K562 (cell line): Measurements from ENCODE around the gene CENPP. TPM values are rescaled to one million over a fixed set of nuclear protein-coding genes. Genes with fewer than 3 reads are reported as not detected.
A peak's percentile ranks its signal among the peaks of the same experiment; 100 is the strongest.

ENCODE experiments used
- CBFA2T3 ChIP-seq: fragments of 450-650 bp; IDR thresholded peaks from 2 replicates; pipeline ENCODE4 v1.6.1; 2017
- CGGBP1 ChIP-seq: fragments of 250-450 bp; sonication (Bioruptor Pico); IDR thresholded peaks from 2 replicates; pipeline ENCODE4 v1.9.0; 2021; ENCODE audit warnings: mild to moderate bottlenecking
- ETS2 ChIP-seq: IDR thresholded peaks from 2 replicates; pipeline ENCODE4 v1.6.1; 2016; ENCODE audit warnings: borderline replicate concordance, missing genetic modification characterization, mild to moderate bottlenecking, moderate library complexity, missing compliant biosample characterization; ENCODE audit not compliant: poor library complexity, severe bottlenecking
- JUN ChIP-seq, 2 experiments: sonication (generic) in 1 of 2; formaldehyde crosslinking in 1 of 2; IDR thresholded peaks; 2 replicates each; pipeline versions ENCODE4 v1.6.1 to v1.8.0; 2012 to 2022; ENCODE audit warnings: borderline replicate concordance in 2 of 2, mild to moderate bottlenecking in 2 of 2, improper control_type of control experiment in 1 of 2, low read depth in 1 of 2, low read length in 1 of 2, missing genetic modification reagents in 1 of 2
- MTA1 ChIP-seq: fragments of 450-650 bp; IDR thresholded peaks from 2 replicates; pipeline ENCODE4 v1.6.1; 2017; ENCODE audit warnings: borderline replicate concordance
- NCOR1 ChIP-seq: fragments of 450-650 bp; IDR thresholded peaks from 2 replicates; pipeline ENCODE4 v1.6.1; 2016; ENCODE audit warnings: mild to moderate bottlenecking, moderate library complexity
- NFIC ChIP-seq: fragments of 450-650 bp; IDR thresholded peaks from 2 replicates; pipeline ENCODE4 v1.6.1; 2017; ENCODE audit warnings: mild to moderate bottlenecking, inconsistent platforms
- PPARD ChIP-seq: fragments of 250-450 bp; sonication (Bioruptor Pico); IDR thresholded peaks from 2 replicates; pipeline ENCODE4 v1.8.0; 2022; ENCODE audit warnings: inconsistent platforms, mild to moderate bottlenecking, moderate library complexity
- RCOR1 ChIP-seq, 2 experiments: IDR thresholded peaks; 2 replicates each; pipeline ENCODE4 v1.6.1; 2012; ENCODE audit warnings: low read depth in 2 of 2, low read length in 2 of 2, borderline replicate concordance in 1 of 2, improper control_type of control experiment in 1 of 2
- SMARCE1 ChIP-seq: fragments of 450-650 bp; IDR thresholded peaks from 2 replicates; pipeline ENCODE4 v1.7.1; 2016; ENCODE audit warnings: mild to moderate bottlenecking
- THAP12 ChIP-seq: fragments of 250-450 bp; sonication (Bioruptor Pico); IDR thresholded peaks from 2 replicates; pipeline ENCODE4 v1.9.0; 2021; ENCODE audit warnings: mild to moderate bottlenecking, inconsistent platforms
- ZNF592 ChIP-seq: fragments of 450-650 bp; IDR thresholded peaks from 2 replicates; pipeline ENCODE4 v1.6.1; 2017; ENCODE audit warnings: antibody characterized with exemption, mild to moderate bottlenecking
- polyA plus RNA-seq, 8 experiments: library from polyadenylated mRNA; depleted of rRNA in 4 of 8; stranded (reverse) in 5 of 8; unstranded in 3 of 8; fragments of >200 nt; fragmentation: Nextera tagmentation in 2 of 8; fragmentation: Illumina TruSeq in 1 of 8; extraction: Ambion mirVana in 2 of 8; extraction: Trizol in 1 of 8; gene quantifications; 2 replicates each; pipeline versions ENCODE4 v1.2.1 to v1.2.3, GENCODE V29; 2011 to 2014; ENCODE audit warnings: inconsistent platforms in 1 of 8, missing spikeins in 1 of 8
- total RNA-seq, 7 experiments: library from RNA; depleted of rRNA in 6 of 7; stranded (reverse); fragments of >200 nt in 6 of 7; fragmentation: Illumina TruSeq in 2 of 7; extraction: Trizol in 2 of 7; gene quantifications; 2 replicates each; pipeline versions ENCODE4 v1.2.1 to v1.2.3, GENCODE V29; 2011 to 2021; ENCODE audit warnings: low replicate concordance in 1 of 7

The CENPP gene
- total and polyA plus RNA-seq, 9 of the 15 experiments (the other 6 are each of a cell fraction or from before 2014, with no cell fraction given): 8.0 to 28.5 (median 17.9) TPM

GRCh38 chr9:92312887-92313623 is 12.7 kb upstream of the CENPP start (continued):
- TF ChIP-seq THAP12 (CRISPR knock-in tag): no peak
- TF ChIP-seq JUN (IDR thresholded peaks at IDR 0.05; ENCODE audit: borderline replicate concordance, low read depth, low read length): no peak
- TF ChIP-seq JUN (CRISPR knock-in tag; IDR thresholded peaks at IDR 0.05; ENCODE audit: borderline replicate concordance): no peak
- no peak for TF ChIP-seq PPARD (CRISPR knock-in tag)
- TF ChIP-seq NFIC: peak; percentile 9; the same call in 1 of the 2 replicates
- peak; percentile 61 for TF ChIP-seq CBFA2T3
- TF ChIP-seq ETS2: no peak
- 0 out of 2 replicates have a peak, but pooled peaks have one; percentile 24 for TF ChIP-seq ZNF592
- peak in 1 of 2 experiments; percentile 30; a peak in 1 of 4 replicates for TF ChIP-seq RCOR1 (IDR thresholded peaks at IDR 0.05; ENCODE audit: borderline replicate concordance in 1 of 2, low read depth in 2 of 2, low read length in 2 of 2)
- TF ChIP-seq SMARCE1: peak; percentile 61; the same call in 1 of the 2 replicates
- peak; percentile 54; the same call in 1 of the 2 replicates for TF ChIP-seq MTA1
- TF ChIP-seq NCOR1: peak; percentile 28; the same call in 1 of the 2 replicates
- no peak for TF ChIP-seq CGGBP1 (CRISPR knock-in tag)
